Subcutaneous adipose tissue (tissue), 4 donors: Measurements from ENCODE around the gene TEX9. TPM values are rescaled to one million over a fixed set of nuclear protein-coding genes. Genes with fewer than 3 reads are reported as not detected.

ENCODE experiments used
- CTCF ChIP-seq: fragments of 450-650 bp; IDR thresholded peaks from one replicate; pipeline ENCODE4 v1.5.1; 2016; ENCODE audit warnings: low read depth, mild to moderate bottlenecking, control low read depth, antibody characterized with exemption, moderate library complexity
- total RNA-seq, 4 donors: library from RNA; depleted of rRNA; stranded (reverse); fragments of >200 nt; gene quantifications; one replicate each; pipeline ENCODE4 v1.1.0, GENCODE V29; 2016

The TEX9 gene
- total RNA-seq, 4 donors from 2014 or later = 0.82 to 4.6 (median 1.6) TPM

GRCh38 chr15:56393277-56393676, 28.1 kb downstream of the TEX9 start:
- no peak for TF ChIP-seq CTCF

- TF ChIP-seq CTCF = no peak
Measured at GRCh38 chr15:56394909-56395308, 29.7 kb downstream of the TEX9 start.

GRCh38 chr15:56410721-56411120, 45.5 kb downstream of the TEX9 start:
- TF ChIP-seq CTCF = no peak

GRCh38 chr15:56411122-56411749, 46.0 kb downstream of the TEX9 start:
- TF ChIP-seq CTCF = no peak

DNA sequence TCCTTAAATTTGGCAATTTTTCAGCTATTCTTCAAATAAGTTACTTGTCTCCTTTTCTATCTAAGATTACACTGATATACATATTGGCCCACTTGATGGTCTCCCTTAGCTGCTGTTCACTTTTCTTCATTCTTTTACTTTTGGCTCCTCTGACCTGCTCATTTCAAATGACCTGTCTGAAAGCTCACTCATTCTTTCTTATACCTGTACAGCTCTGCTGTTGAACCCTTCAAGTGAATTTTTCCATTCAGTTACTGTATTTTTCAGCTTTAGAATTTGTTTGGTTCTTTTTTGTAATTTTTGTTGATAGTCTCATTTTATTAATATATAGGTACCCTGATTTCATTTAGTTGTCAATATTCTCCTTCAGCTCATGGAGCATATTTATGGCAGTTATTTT, 60.0 kb downstream of the TEX9 start:
- TF ChIP-seq CTCF = no peak

GRCh38 chr15:56425976-56426375, 60.8 kb downstream of the TEX9 start:
- TF ChIP-seq CTCF = no peak

GRCh38 chr15:56428821-56429458, 63.7 kb downstream of the TEX9 start:
- TF ChIP-seq CTCF = no peak
